Stimulated activated CD8-positive, alpha-beta memory T cell treated with anti-CD3 and anti-CD28 coated beads, Interleukin-15, amount 100 ng/mL, for 24 hours (primary cell): Measurements from ENCODE around the gene GUCD1.

Experiments used
- DNase-seq: peaks from one replicate; pipeline ENCODE4 v3.0.0-alpha.2; 2020; ENCODE audit warnings: low read depth

GUCD1 gene

GRCh38 chr22:24526191-24526590 lies 28.7 kb downstream of the GUCD1 start:
- no peak for DNase-seq

GRCh38 chr22:24525416-24526037 lies 29.4 kb downstream of the GUCD1 start:
- DNase-seq, result peak; percentile 41

GRCh38 chr22:24523873-24524272 lies 31.1 kb downstream of the GUCD1 start:
- no peak for DNase-seq

- no peak for DNase-seq
Measured at GRCh38 chr22:24521791-24522245, 33.1 kb downstream of the GUCD1 start.

GRCh38 chr22:24519496-24519895 lies 35.4 kb downstream of the GUCD1 start:
- no peak for DNase-seq

- no peak for DNase-seq
Measured at GRCh38 chr22:24518771-24519485, 36.0 kb downstream of the GUCD1 start.

GRCh38 chr22:24518228-24518627 lies 36.7 kb downstream of the GUCD1 start:
- DNase-seq, result no peak

- no peak for DNase-seq
Measured at GRCh38 chr22:24517446-24517845, 37.5 kb downstream of the GUCD1 start.

- DNase-seq, result no peak
Measured at GRCh38 chr22:24516301-24516737, 38.6 kb downstream of the GUCD1 start.

GRCh38 chr22:24515027-24515338 lies 40.0 kb downstream of the GUCD1 start:
- no peak for DNase-seq

- DNase-seq, result no peak
Measured at GRCh38 chr22:24514241-24515026, 40.5 kb downstream of the GUCD1 start.

- no peak for DNase-seq
Measured at GRCh38 chr22:24513378-24514240, 41.3 kb downstream of the GUCD1 start.

GRCh38 chr22:24512043-24512442 lies 42.9 kb downstream of the GUCD1 start:
- DNase-seq, result no peak

- no peak for DNase-seq
Measured at GRCh38 chr22:24510637-24511625, 44.0 kb downstream of the GUCD1 start.

GRCh38 chr22:24507716-24508115 lies 47.2 kb downstream of the GUCD1 start:
- no peak for DNase-seq

GRCh38 chr22:24506802-24507438 lies 48.0 kb downstream of the GUCD1 start:
- no peak for DNase-seq

- DNase-seq, result no peak
Measured at GRCh38 chr22:24504956-24505736, 49.8 kb downstream of the GUCD1 start.

- no peak for DNase-seq
Measured at GRCh38 chr22:24504540-24504939, 50.4 kb downstream of the GUCD1 start.

GRCh38 chr22:24503843-24504338 lies 51.0 kb downstream of the GUCD1 start:
- DNase-seq, result no peak
